GM21717 (cell line): Measurements from ENCODE around the gene BCAR1.
"Not testable (repeated sequence)": the region's sequence is repeated elsewhere in the genome, so short reads cannot be mapped to it uniquely, and the experiment has no call there.

Experiments used
- ATAC-seq: cut with Tn5 transposase; IDR thresholded peaks from one replicate; pipeline ENCODE4 v1.9.1; 2021; ENCODE audit warnings: mild to moderate bottlenecking, moderate library complexity; ENCODE audit not compliant: unreplicated experiment

BCAR1 gene

GRCh38 chr16:75241412-75241811 is 10.0 kb downstream of the BCAR1 start:
- ATAC-seq: no peak

DNA sequence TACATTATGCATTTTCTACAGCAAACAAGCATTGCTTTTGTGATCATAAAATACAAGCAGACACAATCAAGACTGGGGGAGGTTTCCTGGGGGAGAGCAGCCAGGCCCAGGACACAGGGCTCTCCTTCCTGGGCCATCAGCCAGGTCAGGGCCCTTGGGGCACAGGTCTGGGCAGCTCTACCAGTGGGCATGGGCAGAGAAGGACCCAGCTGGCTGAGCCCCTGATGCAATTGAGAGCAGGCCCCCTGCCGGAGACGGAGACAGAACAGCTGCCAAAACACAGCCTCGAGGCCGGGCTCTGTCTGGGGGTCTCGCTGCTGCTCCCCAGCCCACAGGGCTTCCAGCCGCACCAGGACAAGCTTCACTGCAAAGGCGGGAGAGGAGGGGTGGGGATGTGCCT is 10.8 kb downstream of the BCAR1 start:
- not testable (repeated sequence) for ATAC-seq

DNA sequence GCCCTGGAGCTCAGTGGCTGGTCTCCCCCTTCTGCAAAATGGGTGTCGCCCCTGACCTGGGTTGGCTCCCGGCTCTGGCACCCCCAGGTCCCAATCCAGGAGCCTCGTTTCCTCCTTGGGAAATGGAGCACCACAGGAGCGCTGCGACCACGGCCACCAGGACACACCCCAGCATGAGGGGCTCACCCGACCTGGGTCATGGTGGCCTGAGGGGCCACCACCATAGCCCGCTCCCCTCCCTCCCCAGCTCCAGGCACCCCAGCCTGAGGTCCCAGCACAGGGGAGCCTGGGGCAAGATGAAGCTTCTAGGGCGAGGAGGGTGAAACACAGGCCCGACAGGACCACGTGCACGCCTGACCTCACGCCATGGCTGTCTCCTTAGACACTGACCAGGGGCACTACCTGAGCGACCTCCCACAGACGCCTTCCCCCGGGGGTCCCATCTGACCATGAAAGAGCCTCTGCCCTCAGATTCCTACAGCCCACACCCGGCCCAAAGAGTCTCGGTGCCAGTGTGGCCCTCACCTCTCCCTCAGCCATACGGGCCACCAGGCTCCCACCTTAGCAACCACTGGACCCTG is 11.8 kb downstream of the BCAR1 start:
- no peak for ATAC-seq

GRCh38 chr16:75238853-75239541 is 12.4 kb downstream of the BCAR1 start:
- ATAC-seq: no peak

GRCh38 chr16:75238132-75238852 is 13.1 kb downstream of the BCAR1 start:
- ATAC-seq: no peak

- ATAC-seq: no peak
These were observed 13.9 kb downstream of the BCAR1 start for GRCh38 chr16:75237398-75238131.

DNA sequence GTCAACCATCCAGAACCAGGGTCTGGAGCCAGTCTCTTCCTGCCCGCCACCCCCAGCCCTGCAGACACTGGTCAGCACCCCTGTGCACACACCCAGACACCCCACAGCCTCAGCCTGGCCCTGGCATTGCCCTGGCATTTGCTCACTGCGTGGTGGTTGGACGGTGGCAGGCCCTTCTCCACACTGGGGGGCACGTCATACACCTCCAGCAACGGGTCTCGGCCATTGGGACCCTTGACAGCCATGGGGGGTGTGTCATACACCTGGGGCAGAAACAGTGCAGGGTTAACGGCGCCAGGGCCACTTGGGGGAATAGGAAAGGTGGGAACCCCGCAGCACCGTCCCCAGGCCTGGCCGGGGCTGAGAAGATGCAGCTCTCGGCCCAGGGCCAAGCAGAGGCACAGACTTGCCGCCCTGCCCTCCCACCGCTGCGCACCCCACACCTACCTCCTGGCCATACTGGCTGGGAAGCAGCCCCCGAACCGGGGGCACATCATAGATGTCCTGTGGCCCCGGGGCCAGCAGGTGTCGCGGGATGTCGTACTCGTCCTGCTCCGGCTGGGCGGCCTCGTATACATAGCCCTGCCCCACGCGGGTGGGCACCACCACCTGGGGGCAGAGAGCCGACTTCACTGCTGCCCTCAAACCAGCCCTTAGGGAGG is 14.6 kb downstream of the BCAR1 start:
- no peak for ATAC-seq

GRCh38 chr16:75236232-75236631 is 15.2 kb downstream of the BCAR1 start:
- ATAC-seq: no peak

DNA sequence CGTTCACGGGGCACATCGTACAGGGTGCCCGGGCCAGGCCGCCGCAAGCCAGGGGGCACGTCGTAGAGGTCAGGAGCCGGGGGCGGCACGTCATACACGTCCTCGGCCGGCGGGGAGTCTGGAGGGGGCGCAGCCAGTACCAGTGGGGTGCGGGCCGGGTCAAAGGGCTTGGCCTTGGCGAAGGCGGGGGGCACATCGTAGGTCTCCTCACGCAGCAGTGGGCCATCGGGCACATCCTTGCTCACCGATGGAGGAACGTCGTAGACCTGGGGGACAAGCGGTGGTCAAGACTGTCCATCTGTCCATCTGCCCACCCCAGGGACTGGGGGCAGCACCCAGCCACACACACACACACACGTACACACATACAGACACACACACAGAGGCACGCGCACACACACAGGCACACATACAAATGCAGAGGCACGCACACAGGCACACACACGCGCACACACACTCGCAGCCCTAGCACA is 15.7 kb downstream of the BCAR1 start:
- no peak for ATAC-seq

DNA sequence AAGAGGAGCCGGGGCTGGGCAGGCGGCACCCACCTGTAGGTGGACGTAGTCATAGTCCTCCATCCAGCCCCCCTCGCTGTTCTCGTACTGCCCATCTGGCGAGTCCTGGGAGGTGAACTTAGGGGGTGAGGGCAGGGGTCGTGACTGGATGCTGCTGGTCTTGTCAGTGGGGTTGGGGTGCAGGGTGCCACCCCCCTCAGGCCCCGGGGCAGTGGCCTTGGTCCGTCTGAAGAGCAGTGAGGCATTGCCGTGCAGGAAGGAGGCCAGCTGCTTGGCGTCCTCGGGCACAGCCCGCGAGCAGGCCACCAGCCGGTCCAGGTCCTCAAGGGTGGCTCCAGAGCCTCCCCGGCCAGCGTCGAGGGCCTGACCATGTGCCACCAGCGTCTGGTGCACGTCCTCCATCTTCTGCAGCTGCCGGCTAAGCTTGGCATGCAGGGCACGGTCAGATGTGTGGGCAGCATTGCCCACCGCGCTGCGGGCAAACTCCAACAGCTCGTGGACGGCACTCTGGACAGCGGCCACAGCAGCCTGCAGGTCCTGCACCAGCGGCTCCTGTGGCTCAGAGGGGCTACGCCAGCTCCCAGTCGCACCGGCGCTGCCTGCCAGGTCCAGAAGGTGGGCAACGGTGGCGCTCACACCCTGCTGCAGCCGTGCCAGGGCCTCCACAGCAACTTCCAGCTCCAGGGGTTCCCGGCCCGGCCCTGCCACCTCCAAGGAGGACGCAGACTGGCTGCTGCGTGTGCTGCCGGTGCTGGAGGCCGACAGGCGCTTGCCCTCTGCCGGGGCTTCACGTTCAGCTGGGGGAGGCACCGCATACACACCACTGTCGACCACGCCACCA is 16.3 kb downstream of the BCAR1 start:
- no peak for ATAC-seq

DNA sequence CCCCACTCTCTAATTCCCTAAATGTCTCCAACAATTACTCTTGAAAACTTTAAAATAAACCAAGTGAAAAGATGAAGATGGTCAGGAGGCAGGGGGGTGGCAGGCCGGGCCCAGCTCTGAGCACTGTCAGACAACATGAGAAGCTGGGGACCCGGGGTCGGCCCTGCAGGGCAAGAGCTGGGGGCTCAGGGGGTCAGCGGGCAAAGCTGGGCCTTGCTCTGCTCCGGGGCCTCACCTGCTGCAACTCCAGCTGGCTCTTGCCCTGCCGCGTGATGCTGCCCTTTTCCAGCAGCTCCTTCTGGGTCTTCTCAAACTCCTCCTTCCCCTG is 17.8 kb downstream of the BCAR1 start:
- no peak for ATAC-seq

DNA sequence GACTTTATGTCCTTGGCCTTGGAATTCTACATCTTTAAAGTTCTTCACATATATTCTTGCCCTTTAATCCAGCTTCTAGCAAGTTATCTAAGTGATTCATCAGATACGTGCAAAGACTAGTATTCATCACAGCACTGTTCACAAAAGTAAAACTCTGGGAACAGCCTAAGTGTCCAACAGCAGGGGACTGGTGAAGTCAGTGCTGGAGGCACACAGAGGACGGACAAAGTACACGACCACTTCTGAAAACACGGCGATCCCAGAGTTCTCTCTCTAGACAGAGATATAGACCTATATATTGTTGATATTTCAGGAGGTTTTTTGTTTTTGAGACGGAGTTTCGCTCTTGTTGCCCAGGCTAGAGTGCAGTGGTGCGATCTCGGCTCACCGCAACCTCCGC is 19.9 kb downstream of the BCAR1 start:
- no peak for ATAC-seq

DNA sequence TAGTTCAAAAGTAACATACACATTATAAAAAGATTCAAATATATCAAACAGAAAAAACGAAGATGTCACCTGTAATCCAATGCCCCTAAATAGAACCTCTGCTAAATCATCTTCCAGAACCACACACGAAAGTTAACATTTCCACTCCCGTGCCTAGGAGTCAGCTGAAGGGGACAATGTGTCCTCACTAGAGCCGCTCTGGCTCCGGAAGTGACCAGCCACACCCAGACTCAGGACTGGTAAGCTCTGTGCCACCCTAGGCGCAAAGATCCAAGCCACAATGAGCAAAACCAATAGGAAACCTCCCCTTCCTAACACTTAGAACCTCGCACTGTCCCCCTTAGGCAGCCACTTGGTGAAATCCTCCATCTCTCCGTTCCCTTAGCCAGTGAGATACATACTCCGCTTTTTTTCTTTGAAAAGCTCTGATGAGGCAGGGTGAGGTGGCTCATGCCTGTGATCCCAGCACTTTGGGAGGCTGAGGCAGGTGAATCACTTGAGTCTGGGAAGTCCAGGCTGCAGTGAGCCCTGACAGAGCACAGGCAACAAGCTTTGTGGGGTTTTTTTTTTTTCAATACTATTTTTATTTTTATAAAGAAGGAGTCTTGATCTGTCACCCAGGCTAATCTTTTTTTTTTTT is 20.8 kb downstream of the BCAR1 start:
- no peak for ATAC-seq

DNA sequence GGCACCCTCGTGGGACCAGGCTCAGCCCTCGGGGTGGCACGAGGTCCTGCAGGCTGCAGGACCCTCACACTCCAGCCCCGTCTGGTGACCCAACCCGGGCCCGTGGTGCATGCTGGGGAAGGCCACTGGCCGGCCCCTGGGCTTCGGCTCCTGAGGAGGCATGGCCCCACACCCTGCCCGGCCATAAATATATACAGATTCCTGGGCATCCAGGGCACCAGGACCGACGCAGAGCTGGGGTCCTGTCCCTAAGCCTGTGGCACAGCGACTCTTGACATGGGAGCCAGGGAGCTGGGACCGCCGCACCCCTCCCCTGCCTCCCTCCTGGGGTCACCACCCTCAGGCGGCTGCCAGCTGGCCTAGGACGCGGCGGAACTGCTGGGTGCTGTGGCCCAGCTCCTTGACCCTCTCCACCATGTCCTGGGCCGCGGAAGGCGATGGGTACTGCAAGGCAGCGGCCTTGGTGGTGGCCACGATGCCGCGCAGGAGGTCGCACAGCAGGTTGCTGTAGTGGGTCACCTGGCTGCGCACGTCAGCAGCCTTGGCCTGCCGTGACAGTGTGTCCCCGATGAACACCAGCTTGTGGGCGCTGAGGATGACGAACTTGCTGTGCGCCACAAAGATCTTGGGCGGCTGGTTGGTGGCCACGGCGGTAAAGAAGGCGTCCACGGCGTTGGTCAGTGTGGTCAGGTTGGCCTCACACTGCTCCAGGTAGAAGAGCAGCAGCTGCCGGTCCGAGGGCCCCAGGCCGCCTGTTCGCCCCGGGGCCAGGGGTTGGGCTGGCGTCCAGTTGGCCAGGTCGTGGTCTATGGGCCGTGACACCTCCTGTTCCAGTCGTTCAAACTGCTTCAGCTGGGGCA is 22.0 kb downstream of the BCAR1 start:
- ATAC-seq: no peak

DNA sequence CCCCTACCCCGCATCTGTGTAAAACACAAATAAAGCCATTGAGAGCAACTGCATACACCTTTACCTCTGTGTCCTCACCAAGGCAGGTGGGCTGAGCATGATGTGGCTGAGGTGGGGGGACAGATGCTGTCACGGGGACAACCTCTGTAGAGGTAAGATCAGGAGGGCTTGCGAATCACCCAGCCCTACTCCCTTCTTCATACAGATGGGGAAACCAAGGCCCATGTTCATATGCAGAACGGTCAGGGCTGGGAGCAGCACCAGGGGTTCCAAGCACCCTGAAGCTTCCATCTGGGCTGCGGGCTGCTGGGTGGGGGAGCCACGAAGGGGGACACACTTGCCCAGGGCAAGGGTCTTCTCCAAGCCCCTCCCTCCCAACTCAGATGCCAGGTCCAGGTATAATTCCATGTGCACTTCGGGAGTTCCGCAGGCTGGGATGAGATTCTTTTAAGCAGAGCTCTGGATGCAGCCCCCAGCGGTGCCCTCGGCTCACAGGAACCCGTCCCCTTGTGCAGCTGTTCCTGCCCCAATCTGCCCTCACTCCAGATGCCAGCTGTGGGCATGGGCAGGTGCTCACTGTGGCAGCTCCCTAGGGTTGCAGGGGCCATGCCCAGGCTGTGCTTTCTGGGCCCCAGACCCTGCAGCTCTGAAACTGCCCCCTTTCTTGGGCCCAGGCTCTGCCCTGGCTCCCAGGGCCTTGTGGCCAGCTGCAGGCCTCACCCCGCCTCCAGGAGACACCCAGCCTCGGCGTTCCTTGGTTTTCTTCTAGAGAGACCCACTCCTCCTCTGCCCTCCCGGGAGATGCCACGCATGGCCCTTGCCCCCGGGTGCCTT is 23.1 kb downstream of the BCAR1 start:
- ATAC-seq: no peak

DNA sequence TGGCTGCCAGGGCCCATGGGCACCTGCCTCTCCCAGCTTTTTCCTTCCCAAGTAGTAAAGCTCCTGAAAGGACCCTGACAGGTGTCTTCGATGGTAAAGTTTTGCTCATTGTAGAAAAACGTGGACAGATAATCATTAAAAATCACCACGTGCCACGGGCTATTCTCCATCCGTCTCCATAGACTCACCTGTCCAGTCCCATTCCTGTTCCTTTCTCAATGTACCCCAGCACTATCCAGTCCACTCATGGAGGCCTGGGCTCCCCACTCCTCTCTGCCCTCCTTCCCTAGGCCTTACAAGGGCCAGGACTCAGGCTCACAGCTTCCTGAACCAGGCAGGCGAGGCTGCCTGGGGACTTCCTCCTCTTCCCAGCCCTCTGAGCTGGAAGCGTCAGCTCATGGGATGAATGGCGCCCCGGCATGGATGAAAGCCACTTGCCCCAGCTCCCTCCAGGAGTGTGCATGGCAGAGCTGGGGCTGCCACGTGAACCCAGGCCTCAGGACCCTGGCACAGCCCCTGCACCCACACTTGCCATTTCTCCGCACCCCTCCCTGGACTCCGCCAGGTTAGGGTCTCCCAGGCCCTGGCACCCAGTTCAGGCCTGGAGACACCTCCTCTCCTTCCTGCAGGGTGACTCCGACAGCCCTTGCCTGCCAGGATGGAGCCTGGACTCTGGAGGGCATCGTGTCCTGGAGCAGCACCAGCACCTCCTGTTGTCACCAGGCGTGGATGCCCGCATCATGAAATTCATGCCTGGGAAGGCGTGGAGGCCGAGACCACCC is 23.9 kb downstream of the BCAR1 start:
- no peak for ATAC-seq
